IMR-90 (cell line): ENCODE results near the gene ATP2B2. TPM values are rescaled to one million over a fixed set of nuclear protein-coding genes. Genes with fewer than 3 reads are reported as not detected.

Experiments
- ATAC-seq: fragments of 200-7000 bp; cut with Tn5 transposase; 2 replicates; pipeline ENCODE4 v1.9.1; 2020; ENCODE audit warnings: low read depth, mild to moderate bottlenecking, moderate library complexity
- BruUV-seq: library from RNA; stranded (reverse); fragments of 400-500 nt; replicated peaks from 2 replicates; lab custom pipeline; 2021; lab: Mats Ljungman, UMichigan
- CTCF ChIA-PET: fragments of 300-600 bp; formaldehyde crosslinking; extraction: SDS; loops from one replicate; lab custom pipeline; 2021; ENCODE audit warnings: antibody characterized with exemption; lab: Yijun Ruan, JAX
- POLR2A ChIA-PET: fragments of 300-600 bp; sonication (Branson Sonifier 250); formaldehyde crosslinking; loops from one replicate; lab custom pipeline; 2022; ENCODE audit warnings: antibody characterized with exemption; ENCODE audit not compliant: unreplicated experiment; lab: Charles Lee
- DNase-seq: peaks from one replicate; pipeline ENCODE4 v3.0.0; 2013
- H2AFZ ChIP-seq: replicated peaks from 2 replicates; pipeline ENCODE3; 2013; ENCODE audit warnings: low read length, mild to moderate bottlenecking; ENCODE audit not compliant: poor library complexity
- H2AK5ac ChIP-seq: 2 replicates; pipeline ENCODE4 v1.6.1; 2013; ENCODE audit warnings: low read depth, low read length, inconsistent platforms
- H2AK9ac ChIP-seq: replicated peaks from 2 replicates; pipeline ENCODE3; 2013; ENCODE audit warnings: mild to moderate bottlenecking, low read depth, low read length, moderate library complexity; ENCODE audit not compliant: poor library complexity
- H2BK120ac ChIP-seq: 2 replicates; pipeline ENCODE4 v1.6.1; 2013; ENCODE audit warnings: low read depth, low read length, inconsistent platforms
- H2BK15ac ChIP-seq: 3 replicates; pipeline ENCODE4 v1.6.1; 2013; ENCODE audit warnings: low read depth, low read length, inconsistent platforms
- H2BK20ac ChIP-seq: 2 replicates; pipeline ENCODE4 v1.6.1; 2013; ENCODE audit warnings: low read depth, mild to moderate bottlenecking, inconsistent platforms, low read length, moderate library complexity
- H2BK5ac ChIP-seq: 2 replicates; pipeline ENCODE4 v1.6.1; 2013; ENCODE audit warnings: mild to moderate bottlenecking, low read depth, low read length, inconsistent platforms; ENCODE audit not compliant: poor library complexity, severe bottlenecking
- H3K14ac ChIP-seq: replicated peaks from 2 replicates; pipeline ENCODE4 v1.6.1; 2013; ENCODE audit warnings: low read depth, low read length, inconsistent platforms
- H3K18ac ChIP-seq: 2 replicates; pipeline ENCODE4 v1.6.1; 2013; ENCODE audit warnings: low read depth, low read length, control low read depth
- H3K23ac ChIP-seq: 2 replicates; pipeline ENCODE4 v1.6.1; 2013; ENCODE audit warnings: low read depth, low read length, inconsistent platforms
- H3K27ac ChIP-seq: 2 replicates; pipeline ENCODE4 v1.5.1; 2013; ENCODE audit warnings: mild to moderate bottlenecking, control low read depth, low read length; ENCODE audit not compliant: insufficient read depth
- H3K27me3 ChIP-seq: 2 replicates; pipeline ENCODE4 v1.6.1; 2013; ENCODE audit warnings: low read length; ENCODE audit not compliant: control insufficient read depth, insufficient read depth
- H3K36me3 ChIP-seq: 2 replicates; pipeline ENCODE4 v1.6.1; 2013; ENCODE audit warnings: low read length, mixed read lengths; ENCODE audit not compliant: control insufficient read depth, insufficient read depth
- H3K4ac ChIP-seq: 2 replicates; pipeline ENCODE4 v1.6.1; 2013; ENCODE audit warnings: low read depth, low read length, inconsistent platforms
- H3K4me1 ChIP-seq: 2 replicates; pipeline ENCODE4 v1.6.1; 2013; ENCODE audit warnings: low read length, mixed read lengths; ENCODE audit not compliant: control insufficient read depth, insufficient read depth
- H3K4me2 ChIP-seq: 2 replicates; pipeline ENCODE4 v1.6.1; 2013; ENCODE audit warnings: low read depth, mild to moderate bottlenecking, control low read depth, low read length, moderate library complexity
- H3K4me3 ChIP-seq: 2 replicates; pipeline ENCODE4 v1.5.1; 2013; ENCODE audit warnings: low read depth, mild to moderate bottlenecking, control low read depth, low read length, moderate library complexity; ENCODE audit not compliant: insufficient read depth
- H3K56ac ChIP-seq: 2 replicates; pipeline ENCODE4 v1.6.1; 2013; ENCODE audit warnings: low read length, inconsistent platforms; ENCODE audit not compliant: insufficient read depth; ENCODE audit errors: extremely low read depth
- H3K79me1 ChIP-seq, 2 experiments: 2 replicates each; pipeline ENCODE4 v1.6.1; 2013; ENCODE audit warnings: low read length in 2 of 2, inconsistent platforms in 1 of 2, low read depth in 1 of 2
- H3K9ac ChIP-seq: 2 replicates; pipeline ENCODE4 v1.6.1; 2013; ENCODE audit warnings: low read depth, low read length, control low read depth
- H3K9me1 ChIP-seq: 2 replicates; pipeline ENCODE4 v1.6.1; 2013; ENCODE audit warnings: low read length, inconsistent platforms; ENCODE audit not compliant: insufficient read depth
- H3K9me3 ChIP-seq: 2 replicates; pipeline ENCODE4 v1.6.1; 2013; ENCODE audit warnings: low read length; ENCODE audit not compliant: control insufficient read depth, insufficient read depth
- H4K20me1 ChIP-seq: 2 replicates; pipeline ENCODE4 v1.6.1; 2013; ENCODE audit warnings: low read length, inconsistent platforms; ENCODE audit not compliant: insufficient read depth
- H4K5ac ChIP-seq: 2 replicates; pipeline ENCODE4 v1.6.1; 2013; ENCODE audit warnings: mild to moderate bottlenecking, low read depth, low read length, control low read depth
- H4K8ac ChIP-seq, 2 experiments: 2 replicates each; pipeline ENCODE4 v1.6.1; 2013; ENCODE audit warnings: low read depth in 2 of 2, low read length in 2 of 2, control low read depth in 1 of 2, inconsistent platforms in 1 of 2
- H4K91ac ChIP-seq: 2 replicates; pipeline ENCODE4 v1.6.1; 2013; ENCODE audit warnings: low read depth, low read length, inconsistent platforms; ENCODE audit not compliant: insufficient read depth
- BHLHE40 ChIP-seq: fragments of 150-350 bp; IDR thresholded peaks from 2 replicates; pipeline ENCODE4 v1.6.1; 2016; ENCODE audit warnings: mild to moderate bottlenecking, low read depth, low read length
- CHD1 ChIP-seq: IDR thresholded peaks from 2 replicates; pipeline ENCODE4 v1.6.1; 2012; ENCODE audit warnings: low read depth, low read length, improper control_type of control experiment
- CTCF ChIP-seq: conservative IDR thresholded peaks from 2 replicates; pipeline ENCODE4 v1.5.1; 2012; ENCODE audit warnings: mild to moderate bottlenecking, low read depth, low read length, improper control_type of control experiment
- FOS ChIP-seq: fragments of 150-350 bp; IDR thresholded peaks from 2 replicates; pipeline ENCODE4 v1.6.1; 2016; ENCODE audit warnings: low read depth, low read length
- RAD21 ChIP-seq: IDR thresholded peaks from 2 replicates; pipeline ENCODE4 v1.6.1; 2012; ENCODE audit warnings: low read length, improper control_type of control experiment
- SMC3 ChIP-seq: fragments of 150-350 bp; IDR thresholded peaks from 2 replicates; pipeline ENCODE4 v1.6.1; 2016; ENCODE audit warnings: low read depth, mild to moderate bottlenecking, antibody characterized with exemption, low read length, moderate library complexity
- WGBS, 2 experiments: methylation state at CpG; one replicate each; pipeline versions ENCODE4 v1.1.5 to v1.1.7; 2013; ENCODE audit warnings: missing lambda C conversion rate in 2 of 2; ENCODE audit not compliant: insufficient read length in 1 of 2; ENCODE audit errors: extremely low coverage in 2 of 2; 5-methylcytosine and 5-hydroxymethylcytosine counted together
- dilution Hi-C: fragments of 300-500 bp; cut with HindIII; formaldehyde crosslinking; loops from one replicate; pipeline ENCODE4 v1.14.3; 2018; ENCODE audit warnings: low sequenced_read_pairs; ENCODE audit not compliant: unreplicated experiment
- in situ Hi-C: fragments of 300-500 bp; cut with MboI; formaldehyde crosslinking; loops from 3 replicates; pipeline ENCODE4 v1.14.3; 2019; ENCODE audit warnings: low sequenced_read_pairs, inconsistent platforms, mixed read lengths
- intact Hi-C: fragments of 100-400 bp; cut with micrococcal nuclease; formaldehyde crosslinking; loops from 2 replicates; pipeline ENCODE4 v1.10.0; 2022
- polyA plus RNA-seq, 3 experiments: library from polyadenylated mRNA; depleted of rRNA; stranded (reverse); fragments of >200 nt; gene quantifications; 2 replicates each; pipeline ENCODE4 v1.2.3, GENCODE V29; 2012; ENCODE audit warnings: low replicate concordance in 1 of 3
- total RNA-seq: library from RNA; depleted of rRNA; stranded (reverse); fragments of >200 nt; gene quantifications from 2 replicates; pipeline ENCODE4 v1.2.3, GENCODE V29; 2012

The ATP2B2 gene
- total and polyA plus RNA-seq, 2 of the 4 experiments (the other 2 are of a cell fraction): under 0.01 to 0.02 TPM

DNA sequence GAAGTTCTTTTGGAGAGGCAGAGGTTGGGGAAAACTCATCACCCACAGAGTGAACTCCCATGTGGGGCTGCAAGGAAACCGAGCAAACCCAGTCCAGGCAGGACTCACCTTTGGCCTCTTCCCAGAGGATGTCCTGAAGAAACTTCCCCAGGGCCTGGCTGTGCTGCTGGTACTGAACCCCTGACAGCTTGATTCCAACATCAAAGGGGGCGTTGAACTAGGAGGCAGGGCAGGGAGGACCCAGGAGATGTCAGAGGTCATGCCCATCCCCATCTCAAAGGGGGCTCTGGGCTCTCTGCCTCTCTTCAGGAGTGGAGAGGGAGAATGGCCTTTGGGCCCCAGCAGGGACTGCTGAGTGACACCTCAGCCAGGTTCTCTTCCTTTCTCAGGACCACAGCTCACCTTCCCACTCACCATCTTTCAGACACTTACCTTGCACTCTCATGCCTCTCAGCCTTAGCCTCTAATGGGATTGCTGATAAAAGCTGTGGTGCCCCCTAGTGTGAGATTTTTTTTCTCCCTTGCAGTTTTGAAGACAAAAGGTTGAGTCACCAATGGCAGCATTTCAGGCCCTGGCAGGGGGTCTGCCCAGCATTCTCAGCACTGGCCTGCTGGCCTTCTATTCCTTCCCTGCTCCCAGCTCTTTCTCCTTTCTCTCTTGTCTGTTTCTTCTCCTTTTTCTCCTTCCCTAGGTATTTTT is 218.6 kb downstream of the ATP2B2 start:
- ATAC-seq (peak; percentile 76), DNase-seq (peak; percentile 74)
- Histone ChIP-seq H3K9me1 (peaks cover 3% of the 10 kb centered on the region; the same call in 1 of the 2 replicates), H3K18ac (no peak overlapping the region), H2BK15ac (no peak overlapping the region), H2BK120ac (no peak overlapping the region), H3K4me2 (no peak overlapping the region), H3K23ac (no peak overlapping the region), H2BK20ac (no peak overlapping the region), H3K27ac (no peak overlapping the region), H3K9me3 (no peaks in the 10 kb centered on the region), H4K91ac (no peak overlapping the region), H3K56ac (no peak overlapping the region), H3K36me3 (peaks cover 23% of the 10 kb centered on the region), H3K79me1 (no peaks in the 10 kb centered on the region; a peak in 1 of 4 replicates), H3K27me3 (no peaks in the 10 kb centered on the region), H3K14ac (no peak overlapping the region), H2AK9ac (no peak overlapping the region), H3K9ac (no peak overlapping the region), H3K4me3 (no peak overlapping the region), H3K4ac (no peak overlapping the region), H4K20me1 (no peaks in the 10 kb centered on the region), H3K4me1 (no peaks in the 10 kb centered on the region), H2BK5ac (no peak overlapping the region), H4K8ac (no peak overlapping the region), H2AFZ (no peak overlapping the region), H4K5ac (no peak overlapping the region), H2AK5ac (peak overlapping the region; percentile 56; the same call in 1 of the 2 replicates)
- BruUV-seq: no TSS peak
- POLR2A ChIA-PET: no interaction called here
- WGBS, 2 experiments: no CpG with 5 or more reads among the region's 2 CpGs
- TF ChIP-seq FOS (no peak), CTCF (peak; percentile 57), BHLHE40 (no peak), SMC3 (peak; percentile 52), RAD21 (peak; percentile 53), CHD1 (no peak)
- intact Hi-C loops: loop anchor here (1.0 to 10.0 kb wide), 2 partner anchors 354 to 442 kb away; partner anchors contain the start of gene RPUSD3
- CTCF ChIA-PET: no interaction called here
- in situ Hi-C loops: no loop called here
- dilution Hi-C loops: no loop called here
